HG03280 (cell line): ENCODE results near the gene HSPBP1.
A peak's percentile ranks its signal among the peaks of the same experiment; 100 is the strongest.

ENCODE experiments used
- ATAC-seq: cut with Tn5 transposase; IDR thresholded peaks from one replicate; pipeline ENCODE4 v1.9.1; 2021; ENCODE audit warnings: mild to moderate bottlenecking, moderate library complexity; ENCODE audit not compliant: unreplicated experiment

Gene HSPBP1

DNA sequence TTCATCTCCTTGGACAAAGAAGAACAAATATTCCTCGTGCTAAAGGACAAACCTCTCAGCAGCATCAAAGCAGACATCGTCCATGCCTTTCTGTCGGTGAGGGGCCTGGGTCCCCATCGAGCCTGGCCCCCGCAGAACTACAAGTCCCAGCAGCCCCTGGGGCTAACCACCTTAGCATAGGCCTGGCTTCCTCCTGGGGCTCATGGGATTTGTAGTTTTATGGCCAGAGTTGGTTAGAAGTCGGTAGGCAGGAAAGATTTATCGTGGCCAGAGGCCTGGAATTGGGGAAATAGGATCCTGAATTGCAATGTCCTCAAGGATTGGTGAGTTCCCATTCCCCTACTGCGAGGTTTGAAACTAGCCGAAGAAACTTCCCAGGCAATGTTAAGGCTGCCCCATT is 25.6 kb upstream of the HSPBP1 start:
- ATAC-seq: no peak

DNA sequence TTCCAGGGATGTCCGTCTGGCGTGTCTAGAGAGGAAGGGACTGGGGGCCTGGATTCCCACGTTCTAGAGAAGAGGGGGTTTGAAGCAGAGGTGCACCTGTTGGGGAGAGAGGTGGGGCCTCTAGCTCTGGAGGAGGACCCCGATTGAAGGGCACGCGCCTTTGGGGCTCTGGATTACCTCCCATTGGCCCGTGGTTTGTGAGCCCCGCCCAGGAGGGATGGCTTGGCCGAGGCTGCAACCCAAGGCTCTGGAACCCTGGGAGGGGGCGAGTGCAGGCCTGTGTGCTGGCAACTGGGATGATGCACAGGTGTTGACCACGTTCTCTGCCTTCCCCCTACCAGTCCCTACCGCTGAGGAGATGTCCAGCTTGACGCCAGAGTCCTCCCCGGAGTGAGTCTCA is 25.1 kb upstream of the HSPBP1 start:
- ATAC-seq: no peak

DNA sequence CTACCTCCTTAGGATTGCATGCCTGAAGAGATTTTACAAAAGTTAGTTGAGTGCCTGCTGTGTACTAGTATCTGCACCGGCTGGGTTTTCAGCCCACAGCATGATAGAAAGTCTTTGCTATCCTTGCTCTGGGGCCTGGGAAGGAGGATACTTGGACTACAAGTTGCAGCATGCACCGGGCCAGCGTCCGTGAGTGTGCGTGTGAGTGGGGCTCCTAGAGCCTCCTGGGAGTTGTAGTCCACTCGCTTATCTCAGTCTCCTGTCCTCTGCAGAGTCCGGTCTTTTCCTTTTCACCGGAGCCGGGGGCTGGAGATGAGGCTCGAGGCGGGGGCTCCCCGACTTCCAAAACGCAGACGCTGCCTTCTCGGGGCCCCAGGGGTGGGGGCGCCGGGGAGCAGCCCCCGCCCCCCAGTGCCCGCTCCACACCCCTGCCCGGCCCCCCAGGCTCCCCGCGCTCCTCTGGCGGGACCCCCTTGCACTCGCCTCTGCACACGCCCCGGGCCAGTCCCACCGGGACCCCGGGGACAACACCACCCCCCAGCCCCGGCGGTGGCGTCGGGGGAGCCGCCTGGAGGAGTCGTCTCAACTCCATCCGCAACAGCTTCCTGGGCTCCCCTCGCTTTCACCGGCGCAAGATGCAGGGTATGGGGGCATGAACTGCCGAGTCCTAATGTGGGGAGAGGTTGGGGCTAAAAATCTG is 24.5 kb upstream of the HSPBP1 start:
- no peak for ATAC-seq

DNA sequence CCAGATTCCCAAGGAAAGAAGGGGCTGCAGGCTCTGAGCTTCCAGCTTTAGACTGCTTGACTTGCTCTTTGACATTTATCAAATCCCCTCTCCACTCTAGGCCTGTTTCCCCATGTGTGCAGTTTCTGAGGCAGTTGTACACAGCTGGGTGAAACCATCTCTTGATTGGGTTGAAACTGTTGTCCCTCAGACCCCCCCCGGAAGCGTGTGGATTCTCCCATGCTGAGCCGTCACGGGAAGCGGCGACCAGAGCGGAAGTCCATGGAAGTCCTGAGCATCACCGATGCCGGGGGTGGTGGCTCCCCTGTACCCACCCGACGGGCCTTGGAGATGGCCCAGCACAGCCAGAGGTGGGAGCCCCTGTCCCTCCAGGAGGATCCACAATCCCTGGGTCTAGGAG is 23.6 kb upstream of the HSPBP1 start:
- ATAC-seq: no peak

DNA sequence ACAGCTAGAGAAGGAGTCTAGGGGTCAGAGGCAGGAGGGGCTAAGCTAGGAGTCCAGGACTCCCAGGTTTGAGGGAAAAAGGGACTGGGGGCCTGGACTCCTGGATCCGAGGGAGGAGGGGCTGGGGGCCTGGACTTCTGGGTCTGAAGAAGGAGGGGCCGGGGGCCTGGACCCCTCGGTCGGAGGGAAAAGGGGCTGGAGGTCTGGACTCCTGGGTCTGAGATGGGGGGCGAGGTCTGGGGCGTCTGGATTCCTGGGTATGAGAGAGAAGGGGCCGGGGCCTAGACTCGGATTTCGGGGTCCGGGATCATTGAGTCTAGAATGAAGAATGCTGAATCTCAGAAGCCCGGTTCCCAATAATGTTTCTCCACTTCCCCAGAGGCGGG is 22.4 kb upstream of the HSPBP1 start:
- no peak for ATAC-seq

DNA sequence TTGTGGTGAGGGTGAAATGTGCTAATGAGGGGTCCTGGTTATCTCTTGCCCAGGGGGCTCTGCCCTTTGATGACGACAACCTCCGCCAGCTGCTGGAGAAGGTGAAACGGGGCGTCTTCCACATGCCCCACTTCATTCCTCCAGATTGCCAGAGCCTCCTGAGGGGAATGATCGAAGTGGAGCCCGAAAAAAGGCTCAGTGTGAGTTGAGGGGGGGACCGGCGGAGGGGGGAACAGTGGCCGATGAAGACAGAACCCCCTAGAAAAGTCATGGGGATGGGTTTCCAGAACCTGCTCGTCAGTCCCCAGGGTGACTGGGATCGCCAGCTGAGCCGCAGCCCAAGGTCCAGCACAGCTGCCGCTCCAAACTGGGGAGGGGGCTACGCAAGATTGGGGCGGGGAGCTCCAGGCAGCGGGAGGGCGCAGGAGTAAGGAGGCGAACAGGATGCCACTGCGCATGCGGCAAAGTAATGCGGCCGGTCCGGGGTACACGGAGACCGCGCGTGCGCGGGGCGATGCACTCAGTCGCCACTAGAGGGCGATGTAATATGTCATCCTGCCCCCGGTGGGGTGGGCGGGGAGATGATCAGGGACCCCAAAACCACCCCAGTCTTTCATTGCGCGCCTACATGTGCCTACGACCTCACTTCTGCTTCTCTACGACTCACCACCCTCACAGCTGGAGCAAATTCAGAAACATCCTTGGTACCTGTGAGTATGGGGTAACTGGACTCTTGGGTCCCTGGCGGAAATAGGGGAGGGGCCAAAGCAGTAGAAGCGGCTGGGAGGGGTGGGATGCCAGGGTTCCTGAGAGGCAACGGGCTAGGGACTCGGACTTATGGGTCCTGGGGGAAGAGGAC is 21.8 kb upstream of the HSPBP1 start:
- ATAC-seq: peak; percentile 73

DNA sequence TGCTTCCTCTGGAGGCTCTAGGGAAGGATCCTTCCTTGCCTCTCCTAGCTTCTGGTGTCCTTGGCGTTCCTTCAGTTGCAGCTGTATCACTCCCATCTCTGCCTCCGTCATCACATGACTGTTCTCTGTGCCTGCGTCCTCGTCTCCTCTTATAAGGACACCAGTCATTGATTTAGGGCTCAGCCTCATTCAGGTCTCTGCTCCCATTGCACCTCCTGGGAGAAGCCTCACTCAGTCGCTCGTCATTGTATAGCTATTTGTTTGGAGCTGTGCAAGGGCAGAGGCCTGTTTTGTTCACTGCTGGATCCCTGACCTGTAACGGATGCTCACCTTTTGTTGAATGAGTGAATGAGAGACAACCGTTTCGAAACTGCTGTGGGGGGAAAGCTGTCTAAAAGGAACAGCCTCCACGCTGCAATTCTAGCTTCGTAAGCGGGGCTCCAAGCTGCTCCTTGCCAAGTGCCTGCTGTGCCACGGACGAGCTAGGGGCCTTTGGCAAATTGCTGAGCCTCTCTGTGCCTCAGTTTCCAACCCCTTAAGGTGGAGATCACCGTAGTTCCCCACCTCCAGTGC is 21.1 kb upstream of the HSPBP1 start:
- no peak for ATAC-seq

DNA sequence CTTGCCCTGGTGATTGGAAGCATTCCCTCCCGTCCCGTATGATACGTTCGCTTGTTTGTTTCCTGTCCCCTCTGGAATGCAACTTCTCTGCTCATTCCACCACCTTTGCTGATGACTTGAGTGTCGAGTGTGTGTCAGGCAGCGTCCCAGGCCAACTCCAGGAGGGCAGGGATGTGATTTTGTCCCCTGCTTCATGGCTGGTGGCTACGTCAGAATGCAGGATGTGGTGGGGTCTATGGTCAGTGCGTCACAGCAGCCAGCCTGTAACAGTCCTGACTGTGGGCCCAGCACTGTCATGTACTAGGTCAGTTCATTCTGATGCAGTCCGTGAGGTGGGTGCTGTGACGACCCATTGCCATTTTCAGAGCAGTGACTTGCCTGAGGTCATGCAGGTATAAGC is 20.1 kb upstream of the HSPBP1 start:
- no peak for ATAC-seq

DNA sequence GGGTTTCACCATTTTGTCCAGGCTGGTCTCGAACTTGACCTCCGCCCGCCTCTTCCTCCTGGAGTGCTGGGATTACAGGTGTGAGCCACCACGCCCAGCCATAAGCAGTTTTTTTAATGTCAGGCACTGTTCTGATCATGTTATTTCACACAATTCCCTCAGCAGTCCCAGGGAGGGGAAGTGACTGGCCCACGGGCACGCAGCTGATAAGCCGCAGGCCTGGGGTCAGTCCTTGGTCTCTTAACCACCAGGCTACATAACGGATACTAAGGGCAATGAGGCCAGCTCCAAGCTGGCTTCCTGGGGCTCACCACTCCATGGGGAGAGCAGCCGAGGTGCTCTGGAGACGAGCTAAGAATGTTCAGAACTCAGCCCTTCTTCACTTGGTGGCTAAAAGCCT is 17.4 kb upstream of the HSPBP1 start:
- ATAC-seq: no peak

DNA sequence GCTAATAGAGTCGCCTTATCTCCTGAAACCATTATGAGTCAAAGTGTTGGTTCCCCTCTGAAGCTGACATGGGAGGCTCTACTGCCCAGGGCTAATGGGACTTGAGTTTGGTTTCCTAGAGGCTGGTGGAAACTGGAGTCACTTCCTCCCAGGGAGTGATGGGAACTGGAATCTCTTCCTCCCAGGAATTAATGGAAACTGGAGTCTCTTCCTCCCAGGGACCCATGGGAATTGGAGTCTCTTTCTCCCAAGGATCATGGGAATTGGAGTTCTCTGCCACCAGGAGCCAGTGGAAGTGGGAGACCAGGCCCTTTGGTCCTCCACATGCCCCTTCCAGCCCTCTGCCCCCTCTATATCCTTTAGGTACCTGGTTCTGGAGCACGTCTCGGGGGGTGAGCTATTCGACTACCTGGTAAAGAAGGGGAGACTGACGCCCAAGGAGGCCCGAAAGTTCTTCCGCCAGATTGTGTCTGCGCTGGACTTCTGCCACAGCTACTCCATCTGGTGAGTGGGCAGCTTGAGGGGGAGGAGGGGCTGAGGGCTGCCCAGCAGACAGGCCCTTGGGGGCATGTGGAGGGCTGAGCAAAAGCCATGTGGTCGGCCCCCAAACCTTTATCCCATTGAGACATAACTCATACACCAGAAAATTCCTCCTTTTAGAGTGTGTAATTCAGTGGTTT is 9.3 kb upstream of the HSPBP1 start:
- no peak for ATAC-seq

DNA sequence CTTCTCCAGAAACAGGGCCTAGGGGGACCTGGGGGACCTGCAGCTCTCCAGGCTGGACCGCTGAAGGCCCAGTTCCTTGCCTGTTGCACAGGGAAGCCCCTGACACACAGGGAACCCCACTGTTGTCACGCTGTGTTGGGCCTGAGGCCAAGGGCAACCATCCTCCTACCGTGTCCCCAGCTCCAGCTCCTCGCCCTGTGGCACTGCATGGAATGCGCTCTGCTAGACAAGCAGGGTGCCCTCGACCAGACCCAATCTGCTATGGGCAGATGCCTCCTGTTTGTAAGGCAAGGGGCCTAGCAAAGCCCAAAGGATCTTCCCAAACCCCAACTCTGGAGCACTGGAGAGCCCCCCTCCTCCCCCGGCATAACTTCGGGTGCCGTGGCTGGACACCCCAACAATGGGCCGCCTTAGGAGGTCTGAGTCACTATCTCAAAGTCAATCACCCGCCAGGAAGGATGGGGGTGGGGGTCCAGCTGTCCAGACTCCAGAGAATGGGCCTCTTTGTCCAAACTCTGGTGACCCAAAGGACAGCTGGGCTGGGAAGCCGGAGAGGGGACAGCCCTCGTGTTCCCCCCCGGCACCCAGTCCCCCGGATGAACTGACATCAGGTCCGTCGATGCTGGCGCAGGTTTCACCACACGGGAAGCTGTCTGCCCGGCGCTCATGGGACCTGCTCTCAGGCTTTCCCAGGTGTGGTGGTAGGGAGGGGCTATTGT is 7.6 kb upstream of the HSPBP1 start:
- no peak for ATAC-seq

DNA sequence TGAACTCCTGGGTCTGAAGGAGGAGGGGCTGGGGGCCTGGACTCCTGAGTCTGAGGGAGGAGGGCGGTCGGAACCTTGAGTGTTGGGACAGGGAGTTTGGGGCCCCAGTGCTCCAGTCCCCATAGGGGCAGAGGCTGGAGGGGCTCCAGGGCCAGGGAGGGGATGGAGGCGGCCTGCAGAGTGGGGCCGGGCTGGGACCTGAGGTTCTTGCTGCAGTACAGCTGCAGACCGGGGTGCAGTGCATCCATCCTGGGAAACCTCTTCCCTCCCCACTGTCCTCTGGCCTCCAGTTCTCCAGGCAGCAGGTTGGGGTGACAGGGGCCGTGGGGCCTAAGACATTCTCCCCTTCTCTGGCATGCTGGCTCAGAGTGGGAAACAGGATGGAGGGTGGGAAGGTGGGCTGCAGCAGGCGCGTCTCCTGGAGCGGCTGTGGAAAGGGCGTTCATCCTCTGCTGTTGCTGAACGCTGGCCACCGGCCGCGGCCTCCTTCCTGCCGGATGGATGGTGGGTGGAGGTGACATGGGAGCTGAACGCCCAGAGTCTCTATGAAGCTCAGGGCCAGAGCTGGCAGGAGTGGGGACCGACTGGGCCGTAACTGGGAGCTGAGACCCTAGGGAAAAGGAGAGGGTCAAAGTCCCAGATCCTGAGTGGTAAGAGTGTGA is 5.5 kb upstream of the HSPBP1 start:
- no peak for ATAC-seq

DNA sequence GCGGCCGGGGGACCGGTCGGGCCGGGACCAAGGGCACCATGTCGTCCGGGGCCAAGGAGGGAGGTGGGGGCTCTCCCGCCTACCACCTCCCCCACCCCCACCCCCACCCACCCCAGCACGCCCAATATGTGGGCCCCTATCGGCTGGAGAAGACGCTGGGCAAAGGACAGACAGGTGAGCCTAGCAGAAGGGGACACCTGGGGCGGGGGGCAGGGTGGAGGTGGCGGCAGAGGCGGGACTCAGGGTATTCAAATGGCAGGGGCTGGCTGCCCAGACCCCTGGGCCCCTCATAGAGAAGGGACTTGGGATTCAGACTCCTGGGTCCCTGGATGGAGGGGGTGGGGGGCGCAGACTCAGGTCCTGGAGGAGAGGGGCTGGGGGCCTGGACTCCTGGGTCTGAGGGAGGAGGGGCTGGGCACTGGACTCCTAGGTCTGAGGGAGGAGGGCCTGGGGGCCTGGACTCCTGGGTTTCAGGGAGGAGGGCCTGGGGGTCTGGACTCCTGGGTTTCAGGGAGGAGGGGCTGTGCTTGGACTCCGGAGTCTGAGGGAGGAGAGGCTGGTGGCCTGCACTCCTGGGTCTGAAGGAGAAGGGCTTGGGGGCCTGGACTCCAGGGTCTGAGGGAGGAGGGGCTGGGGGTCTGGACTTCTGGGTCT is 4.6 kb upstream of the HSPBP1 start:
- ATAC-seq: no peak

DNA sequence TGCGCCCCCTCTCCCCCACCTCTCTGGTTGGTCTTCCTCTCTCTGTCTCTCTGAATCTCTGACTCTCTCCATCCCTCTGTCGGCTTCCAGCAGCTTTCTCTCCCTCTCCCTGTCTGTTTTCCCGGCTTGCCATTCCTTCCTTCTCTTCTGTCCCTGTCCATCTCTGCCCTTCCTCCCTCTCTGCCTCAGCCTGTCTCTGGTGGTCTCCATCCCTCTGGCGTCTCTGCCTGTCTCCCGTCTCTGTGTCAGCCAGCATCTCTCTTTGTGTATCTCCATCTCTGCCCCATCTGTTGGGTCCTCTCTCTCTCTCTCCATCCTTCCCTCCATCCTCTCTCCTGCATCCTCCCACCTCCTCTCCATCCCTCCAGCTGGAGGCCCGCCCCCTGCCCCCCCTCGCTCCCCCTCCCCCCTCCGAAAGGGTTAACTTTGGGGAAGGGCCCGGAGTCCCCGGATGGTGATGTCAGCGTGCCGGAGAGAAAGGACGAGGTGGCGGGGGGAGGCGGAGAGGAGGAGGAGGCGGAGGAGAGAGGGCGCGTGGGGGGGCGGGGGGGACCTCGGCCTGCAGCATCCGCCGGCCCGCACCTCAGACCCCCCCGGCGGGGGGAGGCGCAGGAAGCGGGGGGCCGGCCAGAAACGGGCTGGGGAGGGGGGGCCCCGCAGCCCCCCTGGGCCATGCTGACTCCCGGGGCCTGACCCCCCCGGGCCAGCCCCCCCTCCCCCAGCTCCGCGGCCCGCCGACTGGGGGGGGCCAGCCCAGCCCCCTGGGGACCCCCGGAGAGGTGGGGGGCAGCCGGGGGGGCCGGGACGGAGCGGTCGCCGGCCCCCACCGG is 3.9 kb upstream of the HSPBP1 start, which contains the start of gene BRSK1:
BRSK1 (plus strand) TSS at position 450 of the 830 bp plus-strand sequence. CDS start 446 bp downstream, outside the sequence.
- ATAC-seq: no peak

DNA sequence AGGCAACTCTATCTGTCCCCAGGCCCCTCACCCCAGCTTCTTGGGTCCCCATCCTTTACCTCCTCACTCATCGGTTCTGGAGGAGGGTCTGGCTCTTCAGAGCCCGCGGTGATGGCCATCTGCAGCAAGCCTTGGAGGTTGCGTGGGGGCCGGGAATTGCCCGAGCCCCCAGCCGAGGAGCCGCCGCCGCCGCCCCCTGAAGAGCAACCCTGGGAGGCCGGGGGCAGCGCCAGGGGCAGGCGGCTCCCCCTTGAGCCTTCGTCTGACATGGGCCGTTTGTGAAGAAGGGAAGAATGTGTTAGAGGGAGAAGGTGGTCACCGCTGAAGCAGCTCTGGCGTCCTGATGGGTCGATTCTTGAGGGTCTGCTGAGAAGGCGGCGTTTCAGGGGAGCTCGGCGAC is 570 bp downstream of the HSPBP1 start:
- no peak for ATAC-seq

DNA sequence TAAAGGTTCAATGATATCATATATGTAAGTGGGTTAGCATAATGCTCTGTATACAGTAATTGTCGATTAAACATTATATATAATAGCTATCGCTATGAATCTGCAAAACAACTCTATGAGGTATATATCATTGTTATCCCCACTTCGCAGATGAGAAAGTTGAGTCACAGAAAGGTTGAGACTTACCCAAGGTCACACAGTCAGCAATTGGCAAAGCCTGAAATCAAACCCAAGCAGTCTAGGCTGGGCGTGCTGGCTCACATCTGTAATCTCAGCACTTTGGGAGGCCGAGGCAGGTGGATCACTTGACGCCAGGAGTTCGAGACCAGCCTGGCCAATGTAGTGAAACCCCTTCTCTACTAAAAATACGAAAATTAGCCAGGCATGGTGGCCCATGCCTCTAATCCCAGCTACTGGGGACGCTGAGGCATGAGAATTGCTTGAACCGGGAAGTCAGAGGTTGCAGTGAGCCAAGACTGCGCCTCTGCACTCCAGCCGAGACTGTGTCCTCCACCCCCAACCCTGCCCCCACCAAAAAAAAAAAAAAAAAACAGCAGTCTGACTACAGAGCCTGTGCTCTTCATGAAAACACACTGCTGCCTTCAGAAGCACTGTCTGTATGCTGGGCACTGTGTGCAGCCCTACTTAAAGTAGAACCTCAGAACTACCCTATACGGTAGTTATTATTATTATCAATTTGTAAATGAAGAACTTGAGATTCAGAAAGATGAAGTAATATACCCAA is 1.3 kb downstream of the HSPBP1 start:
- no peak for ATAC-seq

DNA sequence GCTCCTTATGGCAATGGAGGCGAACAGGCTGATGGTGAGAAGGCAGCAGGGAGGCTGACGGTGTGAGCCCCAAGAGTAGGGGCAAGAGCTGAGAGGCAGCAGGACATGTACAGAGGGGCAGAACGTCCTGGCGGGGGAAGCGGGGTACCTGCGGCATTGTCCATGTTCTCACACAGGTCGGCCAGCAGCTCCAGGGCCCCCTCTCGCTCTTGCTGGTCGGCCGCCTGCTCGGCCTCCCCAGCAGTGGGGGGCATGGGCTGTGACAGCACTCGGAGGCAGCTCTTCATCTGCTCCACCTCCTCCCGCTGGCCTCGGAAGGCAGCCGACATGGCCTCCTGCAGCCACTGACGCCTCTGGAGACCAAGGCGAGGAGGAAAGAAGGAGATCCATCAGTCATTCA is 2.4 kb downstream of the HSPBP1 start:
- ATAC-seq: no peak

DNA sequence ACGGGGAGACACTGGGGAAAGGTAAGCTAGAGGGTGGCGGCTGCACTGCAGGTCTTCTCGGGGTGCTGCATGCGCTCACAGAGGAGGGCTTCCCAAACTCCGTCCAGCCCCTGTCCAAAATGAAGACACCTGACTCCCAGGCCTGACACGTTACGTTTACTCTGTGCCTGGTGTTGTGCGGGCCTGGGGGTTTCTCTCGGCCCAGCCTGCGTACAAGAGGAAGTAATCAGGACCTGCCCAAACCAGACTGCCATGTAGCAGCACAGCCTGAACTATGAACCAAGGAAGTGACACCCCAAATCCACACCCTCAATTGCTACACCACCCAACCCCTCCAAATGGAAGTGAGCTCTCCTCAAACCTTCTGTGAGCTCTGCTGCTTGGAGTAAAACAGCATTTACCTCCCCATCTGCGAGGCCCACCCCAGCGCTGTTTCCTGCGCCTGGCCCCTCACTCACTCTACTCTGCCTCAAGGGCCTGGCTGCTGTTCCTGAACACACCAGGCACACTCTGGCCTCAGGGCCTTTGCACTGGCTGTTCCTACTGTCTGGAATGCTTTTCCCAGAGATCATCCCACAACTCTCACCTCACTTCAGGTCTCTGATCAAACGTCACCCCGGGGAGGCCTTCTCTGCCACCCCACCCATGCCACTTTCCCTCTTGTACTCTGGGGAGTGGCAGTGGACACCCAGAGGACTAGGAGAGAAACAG is 3.0 kb downstream of the HSPBP1 start:
- no peak for ATAC-seq
